GM12878 (cell line): ENCODE data around the gene CLSTN2.

Experiments used
- CTCF ChIP-seq, 3 experiments: IDR thresholded peaks in 2 of 3; conservative IDR thresholded peaks in 1 of 3; 2 replicates each; pipeline ENCODE4 v1.5.1; 2011; ENCODE audit warnings: low read depth in 3 of 3, low read length in 3 of 3, mild to moderate bottlenecking in 3 of 3, control low read depth in 2 of 3, moderate library complexity in 2 of 3, inconsistent platforms in 1 of 3, mixed read lengths in 1 of 3; ENCODE audit not compliant: control insufficient read depth in 2 of 3, insufficient read depth in 1 of 3; ENCODE audit errors: extremely low read depth in 1 of 3
- ESRRA ChIP-seq: IDR thresholded peaks from 2 replicates; pipeline ENCODE4 v1.6.1; 2012; ENCODE audit warnings: mild to moderate bottlenecking, low read length, improper control_type of control experiment
- ZNF274 ChIP-seq: IDR thresholded peaks from one replicate; pipeline ENCODE4 v1.8.0; 2011; ENCODE audit not compliant: insufficient read length, insufficient read depth

DNA sequence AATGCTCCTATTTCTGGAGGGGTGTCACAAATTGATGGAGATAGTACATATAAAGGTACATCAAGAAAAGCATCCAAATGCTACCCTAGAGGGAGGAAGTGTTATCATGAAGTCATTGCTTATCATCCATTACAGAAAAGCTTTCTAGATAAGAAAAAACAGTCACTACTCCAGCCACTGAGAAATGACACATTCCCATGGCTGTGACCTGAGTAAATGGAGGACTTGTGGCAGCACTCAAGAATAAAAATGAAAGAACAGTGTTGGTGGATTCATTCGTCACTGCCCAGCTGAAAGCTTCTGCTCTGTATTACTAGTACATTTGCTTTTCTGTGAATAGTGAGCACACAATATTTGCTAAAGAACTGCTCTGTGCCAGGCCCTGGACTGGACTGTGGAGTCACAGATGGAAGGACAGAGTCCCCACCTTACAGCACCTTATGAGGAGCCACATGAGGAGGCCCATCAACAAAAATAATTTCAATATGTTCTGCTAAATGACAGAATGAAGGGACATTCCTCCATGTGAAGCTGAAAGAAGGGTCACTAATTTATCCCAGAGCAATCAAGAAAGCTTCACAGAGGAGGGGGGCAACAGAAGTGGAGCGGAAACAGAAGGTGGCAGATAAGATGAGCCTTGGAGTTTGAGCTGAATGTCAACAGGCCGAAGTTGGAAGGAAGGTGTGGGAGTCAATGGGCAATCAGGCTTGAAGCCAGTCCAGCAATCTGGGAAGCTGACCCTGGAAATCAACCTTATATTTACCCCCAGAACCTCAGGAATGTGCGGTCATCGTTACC lies 399.3 kb downstream of the CLSTN2 start:
- no peak for TF ChIP-seq ZNF274
- TF ChIP-seq CTCF (IDR thresholded peaks at IDR 0.05 in 2 of 3, conservative IDR thresholded peaks at IDR 0.05 in 1 of 3; ENCODE audit: control insufficient read depth in 2 of 3, extremely low read depth in 1 of 3, insufficient read depth in 1 of 3, low read depth in 3 of 3, low read length in 3 of 3) = no peak
- no peak for TF ChIP-seq ESRRA
